ENCODE results near the gene BICRA. TPM values are rescaled to one million over a fixed set of nuclear protein-coding genes. Genes with fewer than 3 reads are reported as not detected.

The BICRA gene
- polyA plus RNA-seq, 1 experiment, result 0.53 TPM

DNA sequence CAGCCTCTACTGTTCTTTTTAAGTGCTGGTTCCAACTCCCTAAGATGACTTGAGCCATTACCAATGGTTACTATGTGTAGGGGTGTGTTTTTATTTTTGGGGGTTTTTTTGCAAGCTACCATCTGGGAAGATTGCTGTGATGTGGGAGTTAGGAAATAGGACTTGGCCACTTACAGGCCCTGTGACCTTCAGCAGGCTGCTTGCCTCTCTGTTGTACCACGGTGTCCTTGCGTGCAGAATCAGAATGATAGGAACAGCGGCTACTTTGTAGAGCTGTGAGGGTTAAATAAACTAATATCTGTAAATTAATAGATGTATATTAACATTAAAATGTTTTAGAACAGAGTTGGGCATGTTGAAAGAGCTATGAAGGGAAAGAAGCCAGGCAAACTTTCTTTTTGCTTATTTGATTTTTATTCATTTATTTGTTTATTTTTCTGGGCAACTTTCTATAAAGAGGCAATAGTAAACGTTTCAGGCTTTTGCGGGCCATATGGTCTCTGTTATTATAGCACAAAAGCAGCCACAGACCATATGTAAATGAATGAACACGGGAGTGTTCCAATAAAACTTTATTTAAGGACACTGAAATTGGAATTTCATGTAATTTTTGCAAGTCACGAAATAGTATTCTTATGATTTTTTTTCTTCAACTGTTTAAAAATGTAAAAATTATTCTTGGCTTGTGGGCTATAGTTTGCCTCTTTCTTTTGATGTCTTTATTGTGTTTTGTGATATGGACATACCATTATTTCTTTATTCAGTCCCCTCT, 77.9 kb downstream of the BICRA start:
- H3K36me3 ChIP-seq (ENCODE audit: control insufficient read depth, insufficient read depth, low read length), result peaks cover 4% of the 10 kb centered on the region
- ChIA-PET CTCF (interaction anchor here (0.8 to 1.8 kb wide), 4 partner anchors 9 to 171 kb away, joined by 3 to 5 read pairs (median 3); no protein-coding TSS in a partner anchor), POLR2A (no interaction called here)
- H3K4me3 ChIP-seq (ENCODE audit: low read depth, low read length), result no peak overlapping the region
- TF ChIP-seq, protein P1, sequence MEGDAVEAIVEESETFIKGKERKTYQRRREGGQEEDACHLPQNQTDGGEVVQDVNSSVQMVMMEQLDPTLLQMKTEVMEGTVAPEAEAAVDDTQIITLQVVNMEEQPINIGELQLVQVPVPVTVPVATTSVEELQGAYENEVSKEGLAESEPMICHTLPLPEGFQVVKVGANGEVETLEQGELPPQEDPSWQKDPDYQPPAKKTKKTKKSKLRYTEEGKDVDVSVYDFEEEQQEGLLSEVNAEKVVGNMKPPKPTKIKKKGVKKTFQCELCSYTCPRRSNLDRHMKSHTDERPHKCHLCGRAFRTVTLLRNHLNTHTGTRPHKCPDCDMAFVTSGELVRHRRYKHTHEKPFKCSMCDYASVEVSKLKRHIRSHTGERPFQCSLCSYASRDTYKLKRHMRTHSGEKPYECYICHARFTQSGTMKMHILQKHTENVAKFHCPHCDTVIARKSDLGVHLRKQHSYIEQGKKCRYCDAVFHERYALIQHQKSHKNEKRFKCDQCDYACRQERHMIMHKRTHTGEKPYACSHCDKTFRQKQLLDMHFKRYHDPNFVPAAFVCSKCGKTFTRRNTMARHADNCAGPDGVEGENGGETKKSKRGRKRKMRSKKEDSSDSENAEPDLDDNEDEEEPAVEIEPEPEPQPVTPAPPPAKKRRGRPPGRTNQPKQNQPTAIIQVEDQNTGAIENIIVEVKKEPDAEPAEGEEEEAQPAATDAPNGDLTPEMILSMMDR (IDR thresholded peaks at IDR 0.05; ENCODE audit: insufficient read depth, low read depth, low read length), result no peak
- no peak for DNase-seq (ENCODE audit: low read depth)
- H3K27me3 ChIP-seq (ENCODE audit: control insufficient read depth, insufficient read depth, low read length), result no peaks in the 10 kb centered on the region

DNA sequence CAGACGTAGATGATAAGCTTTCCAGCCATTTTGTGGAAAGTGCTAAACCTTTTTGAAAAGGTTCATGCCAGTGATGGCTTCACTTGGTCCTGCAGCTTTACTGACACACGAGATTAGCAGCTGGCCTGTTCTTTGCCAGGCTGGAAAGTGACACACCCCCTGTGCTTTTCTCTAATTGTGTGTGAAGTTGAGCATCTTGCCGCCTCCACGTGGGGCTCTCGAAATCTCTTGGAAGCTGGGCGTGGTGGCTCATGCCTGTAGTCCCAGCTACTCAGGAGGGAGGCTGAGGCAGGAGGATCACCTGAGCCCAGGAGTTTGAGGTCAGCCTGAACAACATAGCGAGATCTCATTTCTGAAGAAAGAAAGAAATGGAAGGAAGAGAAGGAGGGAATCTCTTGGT, 79.0 kb downstream of the BICRA start:
- H3K36me3 ChIP-seq (ENCODE audit: control insufficient read depth, insufficient read depth, low read length), result peaks cover 8% of the 10 kb centered on the region
- POLR2A ChIA-PET, result no interaction called here
- CTCF ChIA-PET, result interaction anchor here (0.7 to 1.2 kb wide), 2 partner anchors 11 to 128 kb away, joined by 3 read pairs; no protein-coding TSS in a partner anchor
- no peak for DNase-seq (ENCODE audit: low read depth)
- no peak overlapping the region for H3K4me3 ChIP-seq (ENCODE audit: low read depth, low read length)
- TF ChIP-seq, protein P1 (IDR thresholded peaks at IDR 0.05; ENCODE audit: insufficient read depth, low read depth, low read length), result no peak
- H3K27me3 ChIP-seq (ENCODE audit: control insufficient read depth, insufficient read depth, low read length), result no peaks in the 10 kb centered on the region

DNA sequence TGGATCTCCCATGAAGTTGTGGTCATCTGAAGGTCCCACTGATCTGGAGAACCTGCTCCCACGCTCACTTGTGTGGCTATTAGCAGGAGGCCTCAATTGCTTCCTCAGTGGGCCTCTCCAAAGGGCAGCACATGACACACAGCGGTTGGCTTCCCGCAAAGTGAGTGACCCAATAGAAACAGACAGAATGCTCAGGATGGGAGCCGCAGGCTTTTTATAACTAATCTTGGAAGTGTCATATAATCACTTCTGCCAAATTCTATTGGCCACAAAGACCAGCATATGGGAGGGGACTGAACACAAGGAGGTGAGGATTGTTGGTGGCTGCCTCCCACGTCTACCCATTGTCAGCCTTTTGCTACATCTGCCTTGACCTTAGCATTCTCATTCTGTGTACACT, 82.2 kb downstream of the BICRA start:
- TF ChIP-seq, protein P1 (IDR thresholded peaks at IDR 0.05; ENCODE audit: insufficient read depth, low read depth, low read length), result no peak
- no peaks in the 10 kb centered on the region for H3K27me3 ChIP-seq (ENCODE audit: control insufficient read depth, insufficient read depth, low read length)
- H3K36me3 ChIP-seq (ENCODE audit: control insufficient read depth, insufficient read depth, low read length), result peaks cover 16% of the 10 kb centered on the region
- ChIA-PET CTCF (interaction anchor here (1.5 to 1.9 kb wide), 3 partner anchors 9 to 176 kb away, joined by 4 to 6 read pairs (median 5); partner anchors contain the start of gene NAPA), POLR2A (no interaction called here)
- no peak overlapping the region for H3K4me3 ChIP-seq (ENCODE audit: low read depth, low read length)
- DNase-seq (ENCODE audit: low read depth), result no peak

DNA sequence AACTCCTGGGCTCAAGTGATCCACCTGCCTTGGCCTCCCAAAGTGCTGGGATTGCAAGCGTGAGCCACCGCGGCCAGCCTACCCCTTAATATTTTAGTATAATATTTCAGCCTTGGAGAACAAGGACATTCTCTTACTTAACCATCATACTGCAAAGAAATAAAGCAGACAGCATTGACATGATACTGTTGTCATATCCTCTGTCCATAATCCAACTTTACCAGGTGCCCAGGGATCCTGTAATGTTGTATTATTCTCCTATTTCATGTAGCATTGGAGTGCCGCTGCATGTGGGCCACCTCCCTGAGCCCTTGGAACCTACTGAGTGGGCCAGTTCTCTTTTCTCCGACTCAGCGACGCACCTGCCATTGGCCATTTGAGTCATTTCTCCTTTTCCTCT, 82.8 kb downstream of the BICRA start:
- H3K36me3 ChIP-seq (ENCODE audit: control insufficient read depth, insufficient read depth, low read length), result peaks cover 16% of the 10 kb centered on the region
- H3K27me3 ChIP-seq (ENCODE audit: control insufficient read depth, insufficient read depth, low read length), result no peaks in the 10 kb centered on the region
- DNase-seq (ENCODE audit: low read depth), result no peak
- ChIA-PET CTCF (no interaction called here), POLR2A (no interaction called here)
- TF ChIP-seq, protein P1 (IDR thresholded peaks at IDR 0.05; ENCODE audit: insufficient read depth, low read depth, low read length), result no peak
- H3K4me3 ChIP-seq (ENCODE audit: low read depth, low read length), result no peak overlapping the region

DNA sequence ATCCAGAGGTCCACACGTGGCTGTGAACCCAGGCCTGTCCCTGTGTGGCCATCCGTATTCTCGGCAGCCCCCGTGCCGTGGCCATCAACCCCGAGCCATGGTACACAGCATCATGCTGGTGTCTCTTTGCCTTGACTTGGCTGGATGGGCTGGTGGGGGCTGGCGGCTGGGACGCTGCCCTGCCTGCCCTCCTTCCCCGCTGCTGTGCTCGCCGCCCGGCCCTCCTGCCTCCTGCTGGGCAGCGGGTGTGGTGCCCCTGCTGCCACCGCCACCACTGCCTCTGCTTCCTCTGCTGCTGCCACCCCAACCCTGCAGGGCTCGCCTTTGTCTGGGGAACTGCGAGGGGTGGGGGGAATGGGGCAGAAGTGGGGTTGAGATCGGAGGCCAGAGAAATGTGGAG, 84.6 kb downstream of the BICRA start:
- ChIA-PET POLR2A (no interaction called here), CTCF (no interaction called here)
- TF ChIP-seq, protein P1 (IDR thresholded peaks at IDR 0.05; ENCODE audit: insufficient read depth, low read depth, low read length), result no peak
- Histone ChIP-seq H3K27me3 (ENCODE audit: control insufficient read depth, insufficient read depth, low read length) (no peaks in the 10 kb centered on the region), H3K4me3 (ENCODE audit: low read depth, low read length) (no peak overlapping the region), H3K36me3 (ENCODE audit: control insufficient read depth, insufficient read depth, low read length) (peaks cover 19% of the 10 kb centered on the region)
- no peak for DNase-seq (ENCODE audit: low read depth)
